ENCODE results near the gene YPEL4.

DNA sequence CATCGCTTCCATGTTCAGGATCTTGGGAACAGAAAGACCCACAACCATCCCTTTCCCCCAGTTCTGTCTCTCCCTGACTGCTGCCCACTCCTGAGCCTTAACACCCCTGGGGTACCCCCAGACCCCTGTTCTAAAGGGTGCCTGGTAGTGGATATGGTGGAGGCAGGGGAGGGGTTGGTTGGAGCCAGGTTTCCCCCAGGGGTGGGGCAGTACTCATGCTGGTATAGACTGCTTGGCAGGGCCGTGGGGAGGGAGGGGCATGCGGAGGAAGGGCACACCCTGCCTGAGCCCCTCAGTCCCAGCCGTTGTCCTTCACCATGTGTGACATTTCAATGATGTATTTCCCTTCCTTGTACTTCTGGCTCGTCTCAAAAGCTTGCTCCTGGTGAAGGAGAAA is 4.0 kb downstream of the YPEL4 start:
- TF ChIP-seq POLR2AphosphoS5 (IDR thresholded peaks at IDR 0.05; ENCODE audit: low read depth, low read length) (no peak), TCF7L2 (IDR thresholded peaks at IDR 0.05; ENCODE audit: low read depth, low read length) (no peak)
- TF ChIP-seq, protein P1, sequence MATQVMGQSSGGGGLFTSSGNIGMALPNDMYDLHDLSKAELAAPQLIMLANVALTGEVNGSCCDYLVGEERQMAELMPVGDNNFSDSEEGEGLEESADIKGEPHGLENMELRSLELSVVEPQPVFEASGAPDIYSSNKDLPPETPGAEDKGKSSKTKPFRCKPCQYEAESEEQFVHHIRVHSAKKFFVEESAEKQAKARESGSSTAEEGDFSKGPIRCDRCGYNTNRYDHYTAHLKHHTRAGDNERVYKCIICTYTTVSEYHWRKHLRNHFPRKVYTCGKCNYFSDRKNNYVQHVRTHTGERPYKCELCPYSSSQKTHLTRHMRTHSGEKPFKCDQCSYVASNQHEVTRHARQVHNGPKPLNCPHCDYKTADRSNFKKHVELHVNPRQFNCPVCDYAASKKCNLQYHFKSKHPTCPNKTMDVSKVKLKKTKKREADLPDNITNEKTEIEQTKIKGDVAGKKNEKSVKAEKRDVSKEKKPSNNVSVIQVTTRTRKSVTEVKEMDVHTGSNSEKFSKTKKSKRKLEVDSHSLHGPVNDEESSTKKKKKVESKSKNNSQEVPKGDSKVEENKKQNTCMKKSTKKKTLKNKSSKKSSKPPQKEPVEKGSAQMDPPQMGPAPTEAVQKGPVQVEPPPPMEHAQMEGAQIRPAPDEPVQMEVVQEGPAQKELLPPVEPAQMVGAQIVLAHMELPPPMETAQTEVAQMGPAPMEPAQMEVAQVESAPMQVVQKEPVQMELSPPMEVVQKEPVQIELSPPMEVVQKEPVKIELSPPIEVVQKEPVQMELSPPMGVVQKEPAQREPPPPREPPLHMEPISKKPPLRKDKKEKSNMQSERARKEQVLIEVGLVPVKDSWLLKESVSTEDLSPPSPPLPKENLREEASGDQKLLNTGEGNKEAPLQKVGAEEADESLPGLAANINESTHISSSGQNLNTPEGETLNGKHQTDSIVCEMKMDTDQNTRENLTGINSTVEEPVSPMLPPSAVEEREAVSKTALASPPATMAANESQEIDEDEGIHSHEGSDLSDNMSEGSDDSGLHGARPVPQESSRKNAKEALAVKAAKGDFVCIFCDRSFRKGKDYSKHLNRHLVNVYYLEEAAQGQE (IDR thresholded peaks at IDR 0.05; ENCODE audit: insufficient read depth in 1 of 2, low read depth in 2 of 2, low read length in 1 of 2): no peak
- TF ChIP-seq, protein P2, sequence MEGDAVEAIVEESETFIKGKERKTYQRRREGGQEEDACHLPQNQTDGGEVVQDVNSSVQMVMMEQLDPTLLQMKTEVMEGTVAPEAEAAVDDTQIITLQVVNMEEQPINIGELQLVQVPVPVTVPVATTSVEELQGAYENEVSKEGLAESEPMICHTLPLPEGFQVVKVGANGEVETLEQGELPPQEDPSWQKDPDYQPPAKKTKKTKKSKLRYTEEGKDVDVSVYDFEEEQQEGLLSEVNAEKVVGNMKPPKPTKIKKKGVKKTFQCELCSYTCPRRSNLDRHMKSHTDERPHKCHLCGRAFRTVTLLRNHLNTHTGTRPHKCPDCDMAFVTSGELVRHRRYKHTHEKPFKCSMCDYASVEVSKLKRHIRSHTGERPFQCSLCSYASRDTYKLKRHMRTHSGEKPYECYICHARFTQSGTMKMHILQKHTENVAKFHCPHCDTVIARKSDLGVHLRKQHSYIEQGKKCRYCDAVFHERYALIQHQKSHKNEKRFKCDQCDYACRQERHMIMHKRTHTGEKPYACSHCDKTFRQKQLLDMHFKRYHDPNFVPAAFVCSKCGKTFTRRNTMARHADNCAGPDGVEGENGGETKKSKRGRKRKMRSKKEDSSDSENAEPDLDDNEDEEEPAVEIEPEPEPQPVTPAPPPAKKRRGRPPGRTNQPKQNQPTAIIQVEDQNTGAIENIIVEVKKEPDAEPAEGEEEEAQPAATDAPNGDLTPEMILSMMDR (IDR thresholded peaks at IDR 0.05): no peak
